ENCODE measurements around the gene JAKMIP3.

Gene JAKMIP3

GRCh38 chr10:132063432-132063831 lies 2.3 kb upstream of the JAKMIP3 start:
- no peak for TF ChIP-seq CTCF (IDR thresholded peaks at IDR 0.05; ENCODE audit: low read depth, low read length)
- DNase-seq, result no peak
- Histone ChIP-seq H3K27me3 (ENCODE audit: insufficient read depth, low read depth, severe bottlenecking) (no peaks in the 10 kb centered on the region), H3K27ac (no peak overlapping the region), H3K4me3 (ENCODE audit: low read depth, low read length) (no peak overlapping the region), H3K36me3 (no peaks in the 10 kb centered on the region), H3K9me3 (ENCODE audit: severe bottlenecking) (no peaks in the 10 kb centered on the region)

- Histone ChIP-seq H3K27me3 (ENCODE audit: insufficient read depth, low read depth, severe bottlenecking) (no peaks in the 10 kb centered on the region), H3K36me3 (no peaks in the 10 kb centered on the region), H3K27ac (no peak overlapping the region), H3K9me3 (ENCODE audit: severe bottlenecking) (no peaks in the 10 kb centered on the region), H3K4me3 (ENCODE audit: low read depth, low read length) (no peak overlapping the region)
- no peak for DNase-seq
- no peak for TF ChIP-seq CTCF (IDR thresholded peaks at IDR 0.05; ENCODE audit: low read depth, low read length)
Measured at GRCh38 chr10:132064082-132064755, 1.5 kb upstream of the JAKMIP3 start.

- DNase-seq, result no peak
- no peaks in the 10 kb centered on the region for H3K9me3 ChIP-seq (ENCODE audit: severe bottlenecking)
- no peak overlapping the region for H3K4me3 ChIP-seq (ENCODE audit: low read depth, low read length)
- H3K36me3 ChIP-seq, result no peaks in the 10 kb centered on the region
- H3K27me3 ChIP-seq (ENCODE audit: insufficient read depth, low read depth, severe bottlenecking), result no peaks in the 10 kb centered on the region
- no peak overlapping the region for H3K27ac ChIP-seq
- TF ChIP-seq CTCF (IDR thresholded peaks at IDR 0.05; ENCODE audit: low read depth, low read length), result no peak
Measured at GRCh38 chr10:132064771-132065437, 842 bp upstream of the JAKMIP3 start.

GRCh38 chr10:132066186-132066585 lies 440 bp downstream of the JAKMIP3 start:
- H3K36me3 ChIP-seq, result no peaks in the 10 kb centered on the region
- H3K4me3 ChIP-seq (ENCODE audit: low read depth, low read length), result no peak overlapping the region
- no peaks in the 10 kb centered on the region for H3K27me3 ChIP-seq (ENCODE audit: insufficient read depth, low read depth, severe bottlenecking)
- no peak for TF ChIP-seq CTCF (IDR thresholded peaks at IDR 0.05; ENCODE audit: low read depth, low read length)
- H3K27ac ChIP-seq, result no peak overlapping the region
- DNase-seq, result no peak
- H3K9me3 ChIP-seq (ENCODE audit: severe bottlenecking), result no peaks in the 10 kb centered on the region

GRCh38 chr10:132066812-132067211 lies 1.1 kb downstream of the JAKMIP3 start:
- Histone ChIP-seq H3K9me3 (ENCODE audit: severe bottlenecking) (no peaks in the 10 kb centered on the region), H3K27ac (no peak overlapping the region), H3K4me3 (ENCODE audit: low read depth, low read length) (no peak overlapping the region), H3K27me3 (ENCODE audit: insufficient read depth, low read depth, severe bottlenecking) (no peaks in the 10 kb centered on the region), H3K36me3 (no peaks in the 10 kb centered on the region)
- no peak for DNase-seq
- no peak for TF ChIP-seq CTCF (IDR thresholded peaks at IDR 0.05; ENCODE audit: low read depth, low read length)
